Measurements from ENCODE around the gene CFAP210. TPM values are rescaled to one million over a fixed set of nuclear protein-coding genes. Genes with fewer than 3 reads are reported as not detected.

The CFAP210 gene, protein sequence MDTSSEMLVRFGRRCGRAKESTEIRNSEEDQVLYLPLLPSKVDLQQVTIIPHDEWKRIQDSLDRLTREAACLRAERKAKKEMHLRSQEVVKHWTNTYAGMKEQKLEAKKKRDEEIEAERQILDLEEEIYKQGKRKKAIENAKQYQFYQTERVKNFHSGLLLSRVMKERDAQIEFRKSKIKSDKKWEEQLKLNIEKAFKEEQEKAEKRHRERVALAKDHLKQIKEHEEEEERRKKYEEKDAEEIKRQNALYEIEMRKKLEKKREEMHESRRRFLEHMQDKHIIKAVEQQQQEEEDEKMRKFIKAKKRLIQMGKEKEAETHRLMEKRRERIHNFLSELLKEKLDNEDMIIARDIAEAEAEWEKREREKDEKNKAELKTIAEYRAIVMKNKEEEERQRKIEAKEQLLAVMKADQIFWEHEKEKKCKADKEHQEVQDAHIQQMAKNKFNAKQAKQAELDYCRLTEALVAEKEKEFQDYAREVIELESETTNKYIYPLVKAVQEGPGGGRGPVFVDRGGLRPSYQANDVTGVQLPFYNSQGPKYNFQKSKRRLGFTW
- total RNA-seq: not detected

DNA sequence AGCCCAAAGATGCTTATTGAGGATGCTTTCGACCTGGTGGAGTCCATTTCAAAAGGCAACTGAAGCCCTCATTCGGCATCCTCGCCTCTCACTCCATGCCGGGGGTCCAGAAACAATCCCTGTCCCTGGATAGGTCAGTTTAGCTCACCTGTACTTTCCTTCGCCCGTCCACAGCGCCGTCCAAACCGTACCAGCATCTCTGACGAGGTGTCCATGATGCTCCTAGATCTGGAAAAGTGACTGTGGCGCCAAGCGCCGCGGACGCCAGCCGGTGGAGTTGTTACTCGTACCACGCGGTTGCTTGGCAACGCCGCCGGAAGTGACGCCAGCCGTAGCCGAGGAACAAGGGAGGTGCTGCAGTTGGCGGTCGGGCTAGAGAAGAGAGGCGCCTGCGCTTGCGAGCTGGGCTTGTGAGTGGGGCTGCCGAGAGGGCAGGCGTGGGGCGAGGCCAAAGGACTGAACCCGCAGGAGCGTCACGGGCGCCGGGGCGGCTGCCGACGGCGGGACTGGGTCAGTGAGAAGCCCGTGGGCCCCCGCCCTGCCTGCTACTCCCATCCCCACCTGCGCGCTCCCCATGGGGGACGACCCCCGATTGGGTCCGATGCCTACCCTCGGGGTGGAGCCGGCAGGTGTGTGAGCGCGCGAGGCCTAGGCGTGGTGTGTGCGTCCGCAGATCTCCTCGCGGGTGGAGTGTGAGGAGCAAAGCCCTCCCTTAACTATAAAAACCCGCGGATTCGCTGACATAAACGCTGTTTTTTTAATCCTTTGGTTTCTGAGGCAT is at the start of gene CFAP210, which contains the start of gene PHOSPHO2:
Gene CFAP210, minus strand, starts transcription at position 293 of the 781 bp plus-strand sequence. Its CDS starts 78 bp downstream, at position 215.
Gene PHOSPHO2, plus strand, starts transcription at position 357 of the 781 bp plus-strand sequence. CDS start 6,503 bp downstream, outside the sequence.
- H3K27ac ChIP-seq: peak within 1 kb of the TSS; percentile 87
- H3K27me3 ChIP-seq: no peaks in the 10 kb centered on the region
- H3K36me3 ChIP-seq: no peaks in the 10 kb centered on the region
- DNase-seq (ENCODE audit: low spot score in 2 of 2): peak; percentile 100
- peak within 1 kb of the TSS; percentile 89 for H3K4me3 ChIP-seq
- under 1% methylated on average over 53 of the region's 63 CpGs for WGBS
- TF ChIP-seq POLR2A (IDR thresholded peaks at IDR 0.05) (peak; percentile 35 to 81), POLR2AphosphoS5 (IDR thresholded peaks at IDR 0.05) (peak in 1 of 3 donors; percentile 18), EP300 (IDR thresholded peaks at IDR 0.05) (no peak)
- TF ChIP-seq, protein P1, sequence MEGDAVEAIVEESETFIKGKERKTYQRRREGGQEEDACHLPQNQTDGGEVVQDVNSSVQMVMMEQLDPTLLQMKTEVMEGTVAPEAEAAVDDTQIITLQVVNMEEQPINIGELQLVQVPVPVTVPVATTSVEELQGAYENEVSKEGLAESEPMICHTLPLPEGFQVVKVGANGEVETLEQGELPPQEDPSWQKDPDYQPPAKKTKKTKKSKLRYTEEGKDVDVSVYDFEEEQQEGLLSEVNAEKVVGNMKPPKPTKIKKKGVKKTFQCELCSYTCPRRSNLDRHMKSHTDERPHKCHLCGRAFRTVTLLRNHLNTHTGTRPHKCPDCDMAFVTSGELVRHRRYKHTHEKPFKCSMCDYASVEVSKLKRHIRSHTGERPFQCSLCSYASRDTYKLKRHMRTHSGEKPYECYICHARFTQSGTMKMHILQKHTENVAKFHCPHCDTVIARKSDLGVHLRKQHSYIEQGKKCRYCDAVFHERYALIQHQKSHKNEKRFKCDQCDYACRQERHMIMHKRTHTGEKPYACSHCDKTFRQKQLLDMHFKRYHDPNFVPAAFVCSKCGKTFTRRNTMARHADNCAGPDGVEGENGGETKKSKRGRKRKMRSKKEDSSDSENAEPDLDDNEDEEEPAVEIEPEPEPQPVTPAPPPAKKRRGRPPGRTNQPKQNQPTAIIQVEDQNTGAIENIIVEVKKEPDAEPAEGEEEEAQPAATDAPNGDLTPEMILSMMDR (IDR thresholded peaks at IDR 0.05): no peak
- no peaks in the 10 kb centered on the region for H3K9me3 ChIP-seq
- H3K4me1 ChIP-seq: peaks cover 7% of the 10 kb centered on the region

DNA sequence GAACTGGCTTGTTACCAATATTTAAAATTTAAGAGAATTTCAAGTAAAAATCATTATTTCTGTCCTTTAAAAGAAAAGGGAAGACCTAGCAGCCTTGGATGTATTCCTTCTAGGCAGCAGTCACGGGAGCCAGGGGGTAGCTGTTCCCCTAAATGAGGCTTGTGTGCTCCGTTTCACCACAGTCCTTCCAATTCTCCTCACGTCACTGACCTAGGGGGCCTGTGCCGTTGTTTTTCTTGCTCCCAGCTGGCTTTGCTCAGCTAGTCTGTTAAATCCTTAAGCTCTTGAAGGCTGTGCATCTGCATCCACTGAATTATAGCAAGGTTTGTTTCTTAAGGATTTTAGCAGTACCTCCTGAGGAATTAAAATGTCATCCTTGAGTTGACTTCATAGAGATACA is 49.3 kb upstream of the CFAP210 start:
- Histone ChIP-seq H3K27me3 (no peaks in the 10 kb centered on the region), H3K4me1 (no peaks in the 10 kb centered on the region), H3K9me3 (no peaks in the 10 kb centered on the region), H3K27ac (no peak overlapping the region), H3K36me3 (no peaks in the 10 kb centered on the region), H3K4me3 (no peak overlapping the region)
- no peak for TF ChIP-seq POLR2AphosphoS5 (IDR thresholded peaks at IDR 0.05)
- TF ChIP-seq, protein P1 (IDR thresholded peaks at IDR 0.05): no peak
- TF ChIP-seq POLR2A (IDR thresholded peaks at IDR 0.05): no peak
- no peak for TF ChIP-seq EP300 (IDR thresholded peaks at IDR 0.05)
- DNase-seq (ENCODE audit: low spot score in 2 of 2): no peak
- WGBS: 96% methylated on average over 4 of the region's 4 CpGs

DNA sequence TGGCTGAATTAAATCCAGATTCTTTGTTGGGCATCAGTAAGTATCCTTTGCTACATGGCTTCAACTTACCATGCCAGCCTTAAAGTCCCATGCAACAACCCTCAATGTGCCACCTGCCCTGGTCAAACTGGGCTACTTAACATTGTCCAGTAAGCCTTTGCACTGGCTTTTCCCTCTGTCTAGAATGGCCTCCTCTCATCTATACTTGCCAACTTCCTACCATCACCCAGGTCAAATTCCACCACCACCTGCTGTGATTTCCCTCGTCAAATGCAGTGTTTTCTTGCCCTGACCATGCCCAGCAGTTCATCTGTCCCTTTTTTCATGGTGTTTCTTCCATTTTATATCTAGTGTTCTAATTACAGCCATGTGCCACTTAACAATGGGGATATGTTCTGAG is 45.1 kb upstream of the CFAP210 start:
- 97% methylated on average over 1 of the region's 1 CpG for WGBS
- TF ChIP-seq POLR2AphosphoS5 (IDR thresholded peaks at IDR 0.05) (no peak), EP300 (IDR thresholded peaks at IDR 0.05) (no peak), POLR2A (IDR thresholded peaks at IDR 0.05) (no peak)
- TF ChIP-seq, protein P1 (IDR thresholded peaks at IDR 0.05): no peak
- Histone ChIP-seq H3K27me3 (no peaks in the 10 kb centered on the region), H3K4me3 (no peak overlapping the region), H3K27ac (no peak overlapping the region), H3K9me3 (no peaks in the 10 kb centered on the region), H3K4me1 (peaks cover 3% of the 10 kb centered on the region), H3K36me3 (no peaks in the 10 kb centered on the region)
- no peak for DNase-seq (ENCODE audit: low spot score in 2 of 2)

DNA sequence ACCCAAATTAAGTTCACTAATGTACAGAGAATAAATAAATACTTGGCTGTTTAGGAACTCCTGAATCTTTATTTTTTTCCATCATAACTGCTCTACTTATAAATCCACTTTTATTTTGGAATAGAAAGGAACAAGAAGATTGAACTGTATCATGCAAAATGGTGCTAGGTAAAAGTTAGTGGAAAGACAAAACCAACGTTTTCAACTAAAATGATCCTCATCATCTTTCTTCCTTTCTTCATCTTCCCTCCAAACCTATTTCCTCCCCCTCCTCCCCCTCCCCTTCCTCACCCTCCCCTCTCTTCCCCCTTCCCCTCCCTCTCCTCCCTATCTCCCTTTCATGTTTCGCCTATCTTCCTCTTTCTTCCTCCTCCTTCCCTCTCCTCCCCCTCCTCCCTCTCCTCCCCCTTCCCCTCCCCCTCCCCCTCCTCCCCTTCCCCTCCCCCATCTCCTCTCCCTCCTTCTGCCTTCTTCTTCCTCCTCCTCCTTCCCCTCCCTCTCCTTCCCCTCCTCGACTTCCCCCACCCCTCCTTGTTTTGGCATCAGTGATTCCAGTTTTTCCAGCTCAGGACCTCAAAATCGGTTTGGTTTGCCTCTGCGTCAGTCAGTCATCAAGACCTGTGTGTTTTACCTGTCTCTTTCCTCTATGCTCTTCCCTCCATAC is 44.5 kb upstream of the CFAP210 start:
- H3K36me3 ChIP-seq: no peaks in the 10 kb centered on the region
- H3K27ac ChIP-seq: no peak overlapping the region
- H3K9me3 ChIP-seq: no peaks in the 10 kb centered on the region
- H3K4me3 ChIP-seq: no peak overlapping the region
- WGBS: 46% methylated on average over 4 of the region's 5 CpGs
- H3K4me1 ChIP-seq: peaks cover 3% of the 10 kb centered on the region
- H3K27me3 ChIP-seq: no peaks in the 10 kb centered on the region
- TF ChIP-seq POLR2A (IDR thresholded peaks at IDR 0.05) (no peak), EP300 (IDR thresholded peaks at IDR 0.05) (no peak), POLR2AphosphoS5 (IDR thresholded peaks at IDR 0.05) (no peak)
- TF ChIP-seq, protein P1 (IDR thresholded peaks at IDR 0.05): no peak
- no peak for DNase-seq (ENCODE audit: low spot score in 2 of 2)

All from suprapubic skin (tissue), 4 donors.